CD14-positive monocyte (primary cell): ENCODE data around the gene HES4. TPM values are rescaled to one million over a fixed set of nuclear protein-coding genes. Genes with fewer than 3 reads are reported as not detected.

Experiments used
- DNase-seq, 3 donors: peaks; one replicate each; pipeline ENCODE4 v3.0.0-alpha.2; 2011 to 2022
- H2AFZ ChIP-seq: 2 replicates; pipeline ENCODE4 v1.6.0; 2012; ENCODE audit warnings: mild to moderate bottlenecking, low read depth, low read length, inconsistent platforms; ENCODE audit not compliant: insufficient read depth, poor library complexity, severe bottlenecking
- H3K27ac ChIP-seq, 2 donors: 1 replicate in 1 of 2; 2 replicates in 1 of 2; pipeline ENCODE4 v1.5.1; 2012 to 2013; ENCODE audit warnings: low read length in 2 of 2, control low read depth in 1 of 2, inconsistent platforms in 1 of 2, low read depth in 1 of 2, mild to moderate bottlenecking in 1 of 2
- H3K27me3 ChIP-seq, 2 donors: one replicate each; pipeline versions ENCODE4 v1.6.0 to v1.6.1; 2011 to 2013; ENCODE audit warnings: low read length in 2 of 2; ENCODE audit not compliant: control insufficient read depth in 2 of 2, insufficient read depth in 2 of 2
- H3K36me3 ChIP-seq, 2 donors: replicated peaks in 1 of 2; 1 replicate in 1 of 2; 2 replicates in 1 of 2; pipeline versions ENCODE4 v1.5.1 to v1.6.1; 2012 to 2013; ENCODE audit warnings: low read length in 2 of 2, control low read depth in 1 of 2, inconsistent platforms in 1 of 2, mild to moderate bottlenecking in 1 of 2; ENCODE audit not compliant: insufficient read depth in 2 of 2, control insufficient read depth in 1 of 2
- H3K4me1 ChIP-seq, 2 donors: 1 replicate in 1 of 2; 2 replicates in 1 of 2; pipeline versions ENCODE4 v1.5.1 to v1.6.1; 2012 to 2013; ENCODE audit warnings: low read length in 2 of 2, control low read depth in 1 of 2, inconsistent platforms in 1 of 2, mild to moderate bottlenecking in 1 of 2, moderate library complexity in 1 of 2; ENCODE audit not compliant: insufficient read depth in 2 of 2, control insufficient read depth in 1 of 2
- H3K4me2 ChIP-seq: replicated peaks from 2 replicates; pipeline ENCODE3; 2012; ENCODE audit warnings: low read length, moderate library complexity, mild to moderate bottlenecking; ENCODE audit not compliant: poor library complexity, severe bottlenecking; ENCODE audit errors: extremely low read depth
- H3K4me3 ChIP-seq, 3 experiments: fragments of 200-600 bp in 1 of 3; sonication (generic) in 1 of 3; replicated peaks in 1 of 3; 1 replicate in 2 of 3; 2 replicates in 1 of 3; pipeline ENCODE4 v1.5.1; 2011 to 2013; ENCODE audit warnings: low read length in 3 of 3, mild to moderate bottlenecking in 3 of 3, control low read depth in 2 of 3, low read depth in 2 of 3, inconsistent platforms in 1 of 3, moderate library complexity in 1 of 3
- H3K79me2 ChIP-seq: 2 replicates; pipeline ENCODE4 v1.6.0; 2012; ENCODE audit warnings: mild to moderate bottlenecking, control low read depth, inconsistent platforms, low read length, moderate library complexity; ENCODE audit not compliant: insufficient read depth
- H3K9ac ChIP-seq: 2 replicates; pipeline ENCODE4 v1.6.0; 2017; ENCODE audit warnings: low read length, mild to moderate bottlenecking; ENCODE audit not compliant: insufficient read depth, poor library complexity, severe bottlenecking
- H3K9me3 ChIP-seq, 2 donors: replicated peaks in 1 of 2; 1 replicate in 1 of 2; 2 replicates in 1 of 2; pipeline versions ENCODE4 v1.5.1 to v1.6.1; 2012 to 2013; ENCODE audit warnings: low read length in 2 of 2, control low read depth in 1 of 2; ENCODE audit not compliant: control insufficient read depth in 1 of 2, insufficient read depth in 1 of 2
- H4K20me1 ChIP-seq: 2 replicates; pipeline ENCODE4 v1.6.0; 2012; ENCODE audit warnings: mild to moderate bottlenecking, low read length, control low read depth, moderate library complexity; ENCODE audit not compliant: insufficient read depth
- H3K27ac Mint-ChIP-seq, 7 donors: one replicate each; pipeline ENCODE4 v1.8.0; 2020; ENCODE audit warnings: mild to moderate bottlenecking in 7 of 7, mixed read lengths in 7 of 7, moderate library complexity in 6 of 7, inconsistent platforms in 2 of 7
- H3K27me3 Mint-ChIP-seq, 3 donors: one replicate each; pipeline ENCODE4 v1.8.0; 2021 to 2022; ENCODE audit warnings: low read depth in 3 of 3, mild to moderate bottlenecking in 3 of 3, mixed read lengths in 3 of 3, moderate library complexity in 3 of 3, inconsistent platforms in 1 of 3
- H3K36me3 Mint-ChIP-seq, 2 donors: one replicate each; pipeline ENCODE4 v1.8.0; 2020; ENCODE audit warnings: mixed read lengths in 2 of 2, inconsistent platforms in 1 of 2, mild to moderate bottlenecking in 1 of 2
- H3K4me1 Mint-ChIP-seq: one replicate; pipeline ENCODE4 v1.8.0; 2020; ENCODE audit warnings: mild to moderate bottlenecking, mixed read lengths
- H3K4me3 Mint-ChIP-seq, 2 donors: one replicate each; pipeline ENCODE4 v1.8.0; 2020; ENCODE audit warnings: mild to moderate bottlenecking in 2 of 2, mixed read lengths in 2 of 2, moderate library complexity in 1 of 2
- H3K9me3 Mint-ChIP-seq, 7 donors: one replicate each; pipeline ENCODE4 v1.8.0; 2020 to 2022; ENCODE audit warnings: mixed read lengths in 7 of 7, mild to moderate bottlenecking in 6 of 7, moderate library complexity in 6 of 7, inconsistent platforms in 2 of 7
- WGBS: methylation state at CpG from one replicate; pipeline ENCODE4 v1.1.5; 2013; ENCODE audit warnings: missing lambda C conversion rate; ENCODE audit not compliant: insufficient coverage; 5-methylcytosine and 5-hydroxymethylcytosine counted together
- intact Hi-C, 2 donors: fragments of 100-400 bp; cut with micrococcal nuclease; formaldehyde crosslinking; loops; one replicate each; pipeline versions ENCODE4 v1.15.0 to v1.15.1; 2023
- polyA plus RNA-seq, 3 donors: library from polyadenylated mRNA; depleted of rRNA in 1 of 3; unstranded in 2 of 3; stranded (reverse) in 1 of 3; fragments of 300-500 nt in 2 of 3; fragments of >200 nt in 1 of 3; fragmentation: Illumina TruSeq in 2 of 3; gene quantifications; 1 replicate in 2 of 3; 2 replicates in 1 of 3; pipeline ENCODE4 v1.2.3, GENCODE V29; 2012 to 2021
- TF ChIP-seq, protein P1 (sequence below): fragments of 200-600 bp; IDR thresholded peaks from one replicate; pipeline ENCODE4 v1.8.0; 2022; ENCODE audit warnings: antibody characterized with exemption, mild to moderate bottlenecking

HES4 gene
- polyA plus RNA-seq, 3 donors = 1.4 to 26.8 (median 2.0) TPM

DNA sequence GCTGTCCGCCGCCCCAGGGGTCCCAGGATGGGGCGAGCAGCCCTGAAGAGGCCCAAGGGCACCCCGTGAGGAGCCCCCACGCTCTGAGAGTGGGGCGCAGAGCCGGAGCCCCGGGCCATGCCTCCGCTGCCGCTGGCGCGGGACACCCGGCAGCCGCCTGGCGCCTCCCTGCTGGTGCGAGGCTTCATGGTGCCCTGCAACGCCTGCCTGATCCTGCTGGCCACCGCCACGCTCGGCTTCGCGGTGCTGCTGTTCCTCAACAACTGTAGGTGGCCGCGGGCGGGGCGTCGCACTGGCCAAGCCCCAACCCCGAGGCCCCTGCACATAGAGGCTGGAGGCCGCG, 34.5 kb upstream of the HES4 start:
- Histone ChIP-seq H4K20me1 (no peaks in the 10 kb centered on the region), H3K9me3 (peaks cover 2 to 4% of the 10 kb centered on the region in 2 donors), H3K9ac (no peak overlapping the region), H2AFZ (no peak overlapping the region), H3K4me1 (peaks cover 18 to 32% of the 10 kb centered on the region in 2 donors), H3K36me3 (no peaks in the 10 kb centered on the region), H3K4me2 (no peak overlapping the region), H3K27me3 (peaks cover 8 to 66% of the 10 kb centered on the region in 2 donors), H3K79me2 (no peaks in the 10 kb centered on the region), H3K4me3 (no peak overlapping the region), H3K27ac (no peak overlapping the region)
- Mint-ChIP-seq H3K9me3 (peaks cover 0 to 15% (median 6%) of the 10 kb centered on the region in 7 donors), H3K36me3 (peaks cover 2 to 4% of the 10 kb centered on the region in 2 donors), H3K27me3 (peaks cover 39 to 62% (median 58%) of the 10 kb centered on the region in 3 donors), H3K4me3 (peak overlapping the region in 1 of 2 donors; percentile 78), H3K27ac (no peak overlapping the region), H3K4me1 (peaks cover 20% of the 10 kb centered on the region)
- 29% methylated on average over 30 of the region's 30 CpGs for WGBS
- DNase-seq = no peak
- intact Hi-C loops = loop anchor here in 1 of 2 donors (5.0 to 10.0 kb wide), 3 partner anchors 33 to 200 kb away; partner anchors contain the start of genes B3GALT6, C1orf159 and SDF4
- TF ChIP-seq, protein P1, sequence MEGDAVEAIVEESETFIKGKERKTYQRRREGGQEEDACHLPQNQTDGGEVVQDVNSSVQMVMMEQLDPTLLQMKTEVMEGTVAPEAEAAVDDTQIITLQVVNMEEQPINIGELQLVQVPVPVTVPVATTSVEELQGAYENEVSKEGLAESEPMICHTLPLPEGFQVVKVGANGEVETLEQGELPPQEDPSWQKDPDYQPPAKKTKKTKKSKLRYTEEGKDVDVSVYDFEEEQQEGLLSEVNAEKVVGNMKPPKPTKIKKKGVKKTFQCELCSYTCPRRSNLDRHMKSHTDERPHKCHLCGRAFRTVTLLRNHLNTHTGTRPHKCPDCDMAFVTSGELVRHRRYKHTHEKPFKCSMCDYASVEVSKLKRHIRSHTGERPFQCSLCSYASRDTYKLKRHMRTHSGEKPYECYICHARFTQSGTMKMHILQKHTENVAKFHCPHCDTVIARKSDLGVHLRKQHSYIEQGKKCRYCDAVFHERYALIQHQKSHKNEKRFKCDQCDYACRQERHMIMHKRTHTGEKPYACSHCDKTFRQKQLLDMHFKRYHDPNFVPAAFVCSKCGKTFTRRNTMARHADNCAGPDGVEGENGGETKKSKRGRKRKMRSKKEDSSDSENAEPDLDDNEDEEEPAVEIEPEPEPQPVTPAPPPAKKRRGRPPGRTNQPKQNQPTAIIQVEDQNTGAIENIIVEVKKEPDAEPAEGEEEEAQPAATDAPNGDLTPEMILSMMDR = no peak

GRCh38 chr1:1033731-1034438, 34.0 kb upstream of the HES4 start:
- Histone ChIP-seq H3K36me3 (no peaks in the 10 kb centered on the region), H3K4me2 (peak overlapping the region; percentile 39), H4K20me1 (no peaks in the 10 kb centered on the region), H3K4me3 (no peak overlapping the region), H3K4me1 (peaks cover 13 to 27% of the 10 kb centered on the region in 2 donors), H3K27ac (no peak overlapping the region), H2AFZ (no peak overlapping the region), H3K27me3 (peaks cover 8 to 61% of the 10 kb centered on the region in 2 donors), H3K79me2 (no peaks in the 10 kb centered on the region), H3K9ac (peak overlapping the region; percentile 15), H3K9me3 (peaks cover 2 to 4% of the 10 kb centered on the region in 2 donors)
- Mint-ChIP-seq H3K4me3 (peak overlapping the region in 1 of 2 donors; percentile 71), H3K27me3 (peaks cover 34 to 56% (median 52%) of the 10 kb centered on the region in 3 donors), H3K36me3 (peaks cover 1 to 4% of the 10 kb centered on the region in 2 donors), H3K9me3 (peaks cover 0 to 14% (median 6%) of the 10 kb centered on the region in 7 donors), H3K27ac (no peak overlapping the region), H3K4me1 (peaks cover 15% of the 10 kb centered on the region)
- TF ChIP-seq, protein P1 = no peak
- DNase-seq = no peak
- 1% methylated on average over 68 of the region's 71 CpGs for WGBS
- intact Hi-C loops = loop anchor here in 1 of 2 donors (5.0 to 10.0 kb wide), 3 partner anchors 33 to 201 kb away; partner anchors contain the start of genes B3GALT6, C1orf159 and SDF4
